Brain microvascular endothelial cell (primary cell): Measurements from ENCODE around the gene RSPH4A.

Experiments used
- DNase-seq: peaks from one replicate; pipeline ENCODE4 v3.0.0-alpha.2; 2020
- H3K27ac ChIP-seq: fragments of 250-450 bp; sonication (Bioruptor Pico); 2 replicates; pipeline ENCODE4 v1.5.1; 2020; ENCODE audit warnings: mild to moderate bottlenecking, moderate library complexity
- H3K27me3 ChIP-seq: fragments of 250-450 bp; sonication (Bioruptor Pico); replicated peaks from 2 replicates; pipeline ENCODE4 v1.5.1; 2020; ENCODE audit warnings: mild to moderate bottlenecking
- H3K36me3 ChIP-seq: fragments of 250-450 bp; sonication (Bioruptor Pico); replicated peaks from 2 replicates; pipeline ENCODE4 v1.5.1; 2020; ENCODE audit warnings: mild to moderate bottlenecking
- H3K4me3 ChIP-seq: 2 replicates; pipeline ENCODE4 v1.5.1; 2011; ENCODE audit warnings: low read depth, mild to moderate bottlenecking, control low read depth, low read length, moderate library complexity
- CTCF ChIP-seq: IDR thresholded peaks from 2 replicates; pipeline ENCODE4 v1.5.1; 2011; ENCODE audit warnings: low read depth, mild to moderate bottlenecking, moderate library complexity, low read length, control low read depth, inconsistent platforms; ENCODE audit errors: missing control alignments
- in situ Hi-C: cut with HindIII; loops from 2 replicates; pipeline ENCODE4 v1.10.0; 2017; ENCODE audit warnings: low sequenced_read_pairs, low pct_ligation_motif_present

The RSPH4A gene

DNA sequence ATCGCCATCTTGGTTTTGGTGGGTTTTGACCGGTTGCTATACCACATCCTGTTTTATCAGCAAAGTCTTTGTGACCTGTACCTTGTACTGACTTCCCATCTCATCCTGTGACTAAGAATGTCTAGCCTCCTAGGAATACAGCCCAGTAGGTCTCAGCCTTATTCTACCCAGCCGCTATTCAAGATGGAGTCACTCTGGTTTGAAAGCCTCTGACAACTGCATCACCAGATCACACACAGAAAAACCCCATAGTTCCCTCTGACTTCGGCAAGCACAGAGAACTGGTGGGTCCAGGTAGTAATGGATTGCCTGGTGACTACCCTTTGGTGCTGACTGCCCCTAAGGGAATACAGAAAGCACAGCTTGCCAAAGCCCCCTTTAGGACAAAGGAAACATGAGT is 10.3 kb upstream of the RSPH4A start:
- in situ Hi-C loops: no loop called here
- H3K4me3 ChIP-seq: no peak overlapping the region
- TF ChIP-seq CTCF: no peak

GRCh38 chr6:116611056-116611455 is 5.2 kb upstream of the RSPH4A start:
- no peak for TF ChIP-seq CTCF
- Histone ChIP-seq H3K36me3 (no peaks in the 10 kb centered on the region), H3K4me3 (no peak overlapping the region), H3K27ac (no peak overlapping the region), H3K27me3 (no peaks in the 10 kb centered on the region)
- in situ Hi-C loops: no loop called here
- DNase-seq: no peak

More for the DNA sequence above, 10.3 kb upstream of the RSPH4A start:
- Histone ChIP-seq H3K27ac (no peak overlapping the region), H3K36me3 (no peaks in the 10 kb centered on the region), H3K27me3 (no peaks in the 10 kb centered on the region)
- DNase-seq: no peak

- Histone ChIP-seq H3K27ac (no peak overlapping the region), H3K36me3 (no peaks in the 10 kb centered on the region), H3K4me3 (peak overlapping the region; percentile 69), H3K27me3 (no peaks in the 10 kb centered on the region)
- no peak for DNase-seq
- in situ Hi-C loops: no loop called here
- TF ChIP-seq CTCF: no peak
Observed at GRCh38 chr6:116616737-116617053, 416 bp downstream of the RSPH4A start.

DNA sequence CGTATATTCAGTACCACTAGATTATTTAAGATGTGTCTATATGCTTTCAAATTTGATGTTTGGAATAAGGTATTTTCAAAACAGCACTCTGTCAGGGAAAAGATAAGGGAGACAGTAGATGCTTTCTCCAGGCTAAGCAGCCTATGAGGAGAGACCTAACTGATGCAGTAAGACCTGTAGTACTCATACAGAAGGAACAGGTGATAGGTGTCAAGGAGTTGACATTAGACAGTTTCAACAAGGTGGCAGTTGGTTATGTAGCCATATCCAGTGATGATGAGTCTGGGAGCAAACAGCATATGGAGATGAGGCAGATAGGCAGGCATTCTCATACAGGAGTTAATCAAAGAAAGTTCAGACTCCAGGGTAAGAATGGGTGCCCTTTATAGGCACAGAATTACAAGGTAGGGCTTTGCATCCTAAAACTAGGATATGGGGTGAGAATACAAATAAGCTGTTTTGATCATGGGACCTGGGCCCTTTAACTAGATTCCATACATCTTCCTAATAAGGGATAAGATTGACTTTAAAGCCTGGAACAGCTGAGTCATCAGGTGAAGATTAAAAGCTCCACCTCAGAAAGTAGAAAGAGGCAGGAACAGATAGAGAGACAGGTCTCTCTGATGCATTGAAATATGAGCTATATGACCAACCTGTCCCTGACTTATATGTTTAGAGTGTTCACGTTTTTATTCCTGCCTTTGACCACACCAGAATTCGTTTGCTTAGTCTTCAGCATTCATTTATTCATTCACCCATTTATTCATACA is 7.9 kb downstream of the RSPH4A start:
- Histone ChIP-seq H3K27ac (no peak overlapping the region), H3K36me3 (no peaks in the 10 kb centered on the region), H3K27me3 (no peaks in the 10 kb centered on the region), H3K4me3 (no peak overlapping the region)
- TF ChIP-seq CTCF: no peak
- no peak for DNase-seq
- in situ Hi-C loops: no loop called here

DNA sequence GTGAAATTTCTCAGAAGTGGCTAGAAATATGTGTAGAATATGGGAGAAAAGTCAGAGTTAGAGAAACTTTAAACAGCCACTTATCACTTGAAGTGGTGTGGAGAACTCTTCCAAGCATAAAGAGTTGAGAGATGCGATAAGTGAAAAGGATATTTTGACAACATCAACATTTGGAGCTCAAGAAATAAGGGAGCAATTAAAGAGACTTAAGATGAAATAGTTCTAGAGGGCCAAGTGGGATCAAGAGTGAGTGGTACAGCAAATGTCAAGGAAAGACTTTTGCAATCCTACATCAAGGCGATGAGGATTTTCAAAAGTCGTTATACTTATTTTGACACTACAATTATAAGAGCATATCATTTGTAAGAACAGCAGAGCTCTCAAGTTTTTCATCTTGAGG is 9.6 kb downstream of the RSPH4A start:
- no peak for TF ChIP-seq CTCF
- Histone ChIP-seq H3K4me3 (no peak overlapping the region), H3K27ac (no peak overlapping the region), H3K27me3 (no peaks in the 10 kb centered on the region), H3K36me3 (no peaks in the 10 kb centered on the region)
- no peak for DNase-seq
- in situ Hi-C loops: no loop called here

GRCh38 chr6:116629563-116629981 is 13.3 kb downstream of the RSPH4A start:
- in situ Hi-C loops: no loop called here
- no peak overlapping the region for H3K4me3 ChIP-seq
- no peak for TF ChIP-seq CTCF
- H3K27me3 ChIP-seq: no peaks in the 10 kb centered on the region
- peaks cover 2% of the 10 kb centered on the region for H3K36me3 ChIP-seq
- no peak overlapping the region for H3K27ac ChIP-seq
- DNase-seq: no peak
